HCT116 (cell line): ENCODE measurements around the gene ZNF181. TPM values are rescaled to one million over a fixed set of nuclear protein-coding genes. Genes with fewer than 3 reads are reported as not detected.

ENCODE experiments used
- ATAC-seq: fragments of 200-7000 bp; cut with Tn5 transposase; 2 replicates; pipeline ENCODE4 v1.9.1; 2020; ENCODE audit warnings: mild to moderate bottlenecking, moderate library complexity
- BruUV-seq: library from RNA; stranded (reverse); fragments of 400-500 nt; replicated peaks from 2 replicates; lab custom pipeline; 2021; lab: Mats Ljungman, UMichigan
- CTCF ChIA-PET: fragments of 300-600 bp; sonication (Branson Sonifier 250); formaldehyde crosslinking; loops from one replicate; lab custom pipeline; 2021; ENCODE audit warnings: antibody characterized with exemption; lab: Charles Lee
- POLR2A ChIA-PET: fragments of 300-600, 350-600 bp; sonication (Branson Sonifier 250); formaldehyde crosslinking; loops from one replicate; lab custom pipeline; 2021; ENCODE audit warnings: antibody characterized with exemption; lab: Charles Lee
- RAD21 ChIA-PET, 2 experiments: fragments of 300-600 bp; sonication (Branson Sonifier 250); formaldehyde crosslinking; loops; one replicate each; lab custom pipeline; 2023; ENCODE audit warnings: low total read pairs in 2 of 2; ENCODE audit not compliant: uncharacterized antibody in 2 of 2, unreplicated experiment in 2 of 2, low non-redundant PET in 1 of 2; lab: Charles Lee
- DNase-seq: peaks from one replicate; pipeline ENCODE4 v3.0.0-alpha.2; 2010; ENCODE audit warnings: low read depth, low spot score
- H2AFZ ChIP-seq: fragments of 200-600 bp; shearing (Covaris generic), sonication (generic); 2 replicates; pipeline ENCODE4 v1.6.1; 2017; ENCODE audit warnings: low read depth, mixed run types, mixed read lengths, antibody characterized with exemption, low read length; ENCODE audit not compliant: poor library complexity, severe bottlenecking
- H3K27ac ChIP-seq: 2 replicates; pipeline ENCODE4 v1.5.1; 2012; ENCODE audit warnings: low read depth, low read length
- H3K27me3 ChIP-seq: fragments of 200-600 bp; sonication (generic); 2 replicates; pipeline ENCODE4 v1.6.1; 2016; ENCODE audit warnings: mixed run types, low read length, mixed read lengths; ENCODE audit not compliant: insufficient read depth
- H3K36me3 ChIP-seq, 2 experiments: fragments of 200-500 bp in 1 of 2; fragments of 200-600 bp in 1 of 2; sonication (Bioruptor generic) in 1 of 2; sonication (generic) in 1 of 2; 2 replicates each; pipeline versions ENCODE4 v1.5.1 to v1.6.1; 2014 to 2016; ENCODE audit warnings: low read length in 2 of 2, inconsistent platforms in 1 of 2, mixed read lengths in 1 of 2, mixed run types in 1 of 2; ENCODE audit not compliant: insufficient read depth in 2 of 2, control insufficient read depth in 1 of 2
- H3K4me1 ChIP-seq, 2 experiments: fragments of 200-600 bp in 1 of 2; sonication (generic) in 1 of 2; 2 replicates each; pipeline versions ENCODE4 v1.5.1 to v1.6.1; 2012 to 2017; ENCODE audit warnings: low read length in 2 of 2, inconsistent platforms in 1 of 2, mild to moderate bottlenecking in 1 of 2, mixed read lengths in 1 of 2, mixed run types in 1 of 2, moderate library complexity in 1 of 2; ENCODE audit not compliant: insufficient read depth in 2 of 2, control insufficient read depth in 1 of 2
- H3K4me2 ChIP-seq: fragments of 200-600 bp; sonication (generic); 2 replicates; pipeline ENCODE4 v1.6.1; 2017; ENCODE audit warnings: mixed run types, low read length, mixed read lengths
- H3K4me3 ChIP-seq, 2 experiments: fragments of 200-600 bp in 1 of 2; sonication (generic) in 1 of 2; replicated peaks in 1 of 2; 2 replicates each; pipeline ENCODE4 v1.5.1; 2011 to 2016; ENCODE audit warnings: low read length in 2 of 2, control low read depth in 1 of 2, low read depth in 1 of 2, mild to moderate bottlenecking in 1 of 2, mixed read lengths in 1 of 2, mixed run types in 1 of 2
- H3K79me2 ChIP-seq: fragments of 200-600 bp; sonication (generic); 2 replicates; pipeline ENCODE4 v1.6.1; 2017; ENCODE audit warnings: mild to moderate bottlenecking, mixed run types, low read length, moderate library complexity, mixed read lengths; ENCODE audit not compliant: insufficient read depth
- H3K9ac ChIP-seq: fragments of 200-600 bp; sonication (generic); 2 replicates; pipeline ENCODE4 v1.6.1; 2016; ENCODE audit warnings: low read length, mixed read lengths
- H3K9me2 ChIP-seq: fragments of 200-600 bp; sonication (generic), shearing (Covaris generic); 2 replicates; pipeline ENCODE4 v1.6.1; 2017; ENCODE audit warnings: mixed run types, mild to moderate bottlenecking, moderate library complexity; ENCODE audit not compliant: insufficient read depth
- H3K9me3 ChIP-seq, 2 experiments: fragments of 200-500 bp in 1 of 2; fragments of 200-600 bp in 1 of 2; sonication (Bioruptor generic) in 1 of 2; sonication (generic) in 1 of 2; 2 replicates each; pipeline ENCODE4 v1.6.1; 2014 to 2017; ENCODE audit warnings: low read length in 2 of 2, mixed read lengths in 2 of 2, inconsistent platforms in 1 of 2, low read depth in 1 of 2, mild to moderate bottlenecking in 1 of 2, mixed run types in 1 of 2, moderate library complexity in 1 of 2; ENCODE audit not compliant: control insufficient read depth in 1 of 2, insufficient read depth in 1 of 2
- H4K20me1 ChIP-seq: fragments of 200-600 bp; sonication (generic), shearing (Covaris generic); 2 replicates; pipeline ENCODE4 v1.6.1; 2017; ENCODE audit warnings: mixed run types, mild to moderate bottlenecking, moderate library complexity; ENCODE audit not compliant: insufficient read depth
- CBX3 ChIP-seq: IDR thresholded peaks from 2 replicates; pipeline ENCODE4 v1.6.1; 2012; ENCODE audit warnings: low read depth
- ELF1 ChIP-seq: IDR thresholded peaks from 2 replicates; pipeline ENCODE4 v1.6.1; 2012; ENCODE audit warnings: low read depth, borderline replicate concordance
- JUND ChIP-seq: IDR thresholded peaks from 2 replicates; pipeline ENCODE4 v1.6.1; 2012
- POLR2A ChIP-seq: IDR thresholded peaks from 2 replicates; pipeline ENCODE4 v1.7.0; 2011; ENCODE audit warnings: borderline replicate concordance; ENCODE audit not compliant: insufficient read depth, insufficient read length; ENCODE audit errors: extremely low read depth
- intact Hi-C: fragments of 100-400 bp; cut with micrococcal nuclease; formaldehyde crosslinking; loops from 2 replicates; pipeline ENCODE4 v1.10.0; 2022
- total RNA-seq: library from RNA; stranded (reverse); gene quantifications from one replicate; pipeline ENCODE4 v1.2.1, GENCODE V29; 2021; ENCODE audit not compliant: unreplicated experiment

ZNF181 gene
- total RNA-seq, 1 experiment from 2014 or later, result 4.0 TPM

DNA sequence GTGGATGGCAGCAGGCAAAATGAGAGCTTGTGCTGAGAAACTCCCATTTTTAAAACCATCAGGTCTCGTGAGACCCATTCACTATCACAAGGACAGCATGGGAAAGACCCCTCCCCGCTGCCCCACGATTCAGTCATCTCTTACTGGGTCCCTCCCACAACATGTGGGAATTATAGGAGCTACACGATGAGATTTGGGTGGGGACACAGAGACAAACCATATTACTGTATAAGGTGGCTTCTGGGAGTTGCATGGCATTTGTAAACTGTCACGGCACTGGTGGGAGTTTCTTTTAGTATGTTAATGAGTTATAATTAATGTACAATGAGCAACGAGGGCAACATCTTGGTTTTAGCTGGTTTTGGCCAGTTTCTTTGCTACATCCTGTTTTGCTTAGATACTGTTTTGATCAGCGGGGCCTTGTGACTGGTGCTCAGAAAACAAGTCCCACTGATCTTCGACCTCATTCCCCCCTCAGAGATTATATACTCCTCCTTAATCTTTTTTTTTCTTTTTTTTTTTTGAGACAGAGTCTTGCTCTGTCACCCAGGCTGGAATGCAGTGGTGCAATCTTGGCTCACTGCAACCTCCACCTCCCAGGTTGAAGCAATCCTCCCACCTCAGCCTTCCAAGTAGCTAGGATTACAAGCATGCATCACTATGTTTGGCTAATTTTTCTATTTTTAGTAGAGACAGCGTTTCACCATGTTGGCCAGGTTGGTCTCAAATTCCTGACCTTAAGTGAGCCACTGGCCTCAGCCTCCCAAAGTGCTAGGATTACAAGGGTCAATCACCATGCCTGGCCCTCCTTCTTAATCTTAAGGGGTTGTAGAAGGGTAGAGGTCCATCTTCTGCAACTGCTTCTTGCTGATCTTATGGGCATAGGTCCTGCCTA, 60.3 kb downstream of the ZNF181 start:
- ChIA-PET CTCF (no interaction called here), RAD21 (no interaction called here), POLR2A (no interaction called here)
- H3K27me3 ChIP-seq, result no peaks in the 10 kb centered on the region
- H3K36me3 ChIP-seq, result no peaks in the 10 kb centered on the region
- no peaks in the 10 kb centered on the region for H4K20me1 ChIP-seq
- TF ChIP-seq POLR2A (no peak), JUND (no peak), ELF1 (no peak), CBX3 (no peak)
- intact Hi-C loops, result no loop called here
- H3K4me2 ChIP-seq, result no peak overlapping the region
- no peak for DNase-seq
- no peaks in the 10 kb centered on the region for H3K4me1 ChIP-seq
- BruUV-seq, result no TSS peak
- no peaks in the 10 kb centered on the region for H3K79me2 ChIP-seq
- no peak overlapping the region for H2AFZ ChIP-seq
- H3K9me3 ChIP-seq, result peaks cover 0 to 3% of the 10 kb centered on the region in 2 experiments; a peak in 1 of 4 replicates
- no peak overlapping the region for H3K4me3 ChIP-seq
- no peak overlapping the region for H3K9ac ChIP-seq
- no peak overlapping the region for H3K27ac ChIP-seq
- no peak for ATAC-seq
- no peaks in the 10 kb centered on the region for H3K9me2 ChIP-seq

Other genes with a start within 250 kb of the ZNF181 start
- gene SCGB2B2, start 57.1 kb upstream of the ZNF181 start, total RNA-seq, result 0.27 TPM
- gene ZNF302, start 56.6 kb upstream of the ZNF181 start, total RNA-seq, result 9.9 TPM
- 2.2 TPM for gene ZNF599, start 39.0 kb downstream of the ZNF181 start, total RNA-seq
- gene ZNF30, start 192.7 kb downstream of the ZNF181 start, total RNA-seq, result 4.1 TPM
- gene ZNF792, start 230.0 kb downstream of the ZNF181 start, total RNA-seq, result 3.6 TPM